A549 (cell line): ENCODE measurements around the gene TCEA3. TPM values are rescaled to one million over a fixed set of nuclear protein-coding genes. Genes with fewer than 3 reads are reported as not detected.

ENCODE experiments used
- ATAC-seq, 2 experiments: fragments of 200-7000 bp in 1 of 2; fragments of >200 bp in 1 of 2; cut with Nextera tagmentation in 1 of 2; cut with Tn5 transposase in 1 of 2; 3 replicates each; pipeline versions ENCODE4 v1.8.0 to v1.9.1; 2018 to 2020; ENCODE audit warnings: mild to moderate bottlenecking in 1 of 2, moderate library complexity in 1 of 2
- CTCF ChIA-PET: fragments of 300-600 bp; sonication (Branson Sonifier 250); formaldehyde crosslinking; extraction: SDS; loops from one replicate; lab custom pipeline; 2021; ENCODE audit warnings: antibody characterized with exemption, inconsistent platforms; lab: Yijun Ruan, JAX
- POLR2A ChIA-PET: fragments of 350-600 bp; formaldehyde crosslinking; extraction: SDS; loops from one replicate; lab custom pipeline; 2021; ENCODE audit warnings: antibody characterized with exemption, inconsistent platforms; lab: Yijun Ruan, JAX
- DNase-seq, 2 experiments: peaks; one replicate each; pipeline versions ENCODE4 v3.0.0 to v3.0.0-alpha.2; 2011 to 2016; ENCODE audit warnings: low read depth in 1 of 2, low spot score in 1 of 2
- FAIRE-seq: peaks from 2 replicates; lab custom pipeline; 2011; peaks lifted over from hg19 to GRCh38; lab: Jason Lieb, UNC
- H3K27ac ChIP-seq, 2 experiments: fragments of >200 bp; sonication (Bioruptor Twin); formaldehyde crosslinking; 3 replicates each; pipeline ENCODE4 v1.5.1; 2016 to 2017
- H3K4me1 ChIP-seq: fragments of >200 bp; sonication (Bioruptor Twin); formaldehyde crosslinking; 3 replicates; pipeline ENCODE4 v1.6.1; 2016
- H3K4me2 ChIP-seq: fragments of >200 bp; sonication (Bioruptor Twin); formaldehyde crosslinking; 3 replicates; pipeline ENCODE4 v1.6.1; 2016
- H3K4me3 ChIP-seq: fragments of >200 bp; sonication (Bioruptor Twin); formaldehyde crosslinking; 3 replicates; pipeline ENCODE4 v1.5.1; 2016
- H3K9me3 ChIP-seq: fragments of >200 bp; sonication (Bioruptor Twin); formaldehyde crosslinking; 3 replicates; pipeline ENCODE4 v1.6.1; 2016
- BHLHE40 ChIP-seq: IDR thresholded peaks from 2 replicates; pipeline ENCODE4 v1.6.1; 2012; ENCODE audit warnings: low read depth, low read length, inconsistent platforms
- CBX2 ChIP-seq: fragments of 200-600 bp; sonication (generic); IDR thresholded peaks from 2 replicates; pipeline ENCODE4 v1.6.1; 2016; ENCODE audit warnings: low read depth, mild to moderate bottlenecking, borderline replicate concordance
- CBX8 ChIP-seq: fragments of 200-600 bp; sonication (generic); IDR thresholded peaks from 2 replicates; pipeline ENCODE4 v1.6.1; 2016
- CHD2 ChIP-seq: fragments of 150-350 bp; IDR thresholded peaks from 2 replicates; pipeline ENCODE4 v1.6.1; 2014; ENCODE audit warnings: low read length; ENCODE audit not compliant: partially characterized antibody
- CHD4 ChIP-seq: fragments of 200-600 bp; sonication (generic); IDR thresholded peaks from 2 replicates; pipeline ENCODE4 v1.6.1; 2016; ENCODE audit warnings: antibody characterized with exemption, mild to moderate bottlenecking, borderline replicate concordance
- FOSL2 ChIP-seq, 2 experiments: fragments of 450-650 bp in 1 of 2; fragments of >200 bp in 1 of 2; sonication (Bioruptor Twin) in 1 of 2; formaldehyde crosslinking; IDR thresholded peaks; 2 replicates each; pipeline versions ENCODE4 v1.5.0 to v1.6.1; 2016 to 2020; ENCODE audit warnings: mild to moderate bottlenecking in 1 of 2, moderate library complexity in 1 of 2
- GATA3 ChIP-seq: IDR thresholded peaks from 2 replicates; pipeline ENCODE4 v1.6.1; 2012; ENCODE audit warnings: borderline replicate concordance
- HDAC2 ChIP-seq: fragments of 200-600 bp; sonication (generic); IDR thresholded peaks from 2 replicates; pipeline ENCODE4 v1.6.1; 2016
- HEYL ChIP-seq: fragments of 250-450 bp; sonication (Bioruptor Pico); IDR thresholded peaks from 2 replicates; pipeline ENCODE4 v1.8.0; 2021; ENCODE audit warnings: mild to moderate bottlenecking, moderate library complexity
- HOXB5 ChIP-seq: fragments of 250-450 bp; sonication (Bioruptor Pico); IDR thresholded peaks from 2 replicates; pipeline ENCODE4 v1.5.0; 2020; ENCODE audit warnings: mild to moderate bottlenecking, moderate library complexity
- JUNB ChIP-seq: fragments of >200 bp; sonication (Bioruptor Twin); formaldehyde crosslinking; IDR thresholded peaks from 2 replicates; pipeline ENCODE4 v1.6.1; 2016
- MAFK ChIP-seq: fragments of 450-650 bp; IDR thresholded peaks from 2 replicates; pipeline ENCODE4 v1.6.1; 2014; ENCODE audit not compliant: partially characterized antibody
- NFE2L2 ChIP-seq: fragments of 150-350 bp; conservative IDR thresholded peaks from 2 replicates; pipeline ENCODE4 v1.6.1; 2014; ENCODE audit warnings: low read length
- NPAS2 ChIP-seq: fragments of 250-450 bp; sonication (Bioruptor Pico); IDR thresholded peaks from 2 replicates; pipeline ENCODE4 v1.8.0; 2022; ENCODE audit warnings: mild to moderate bottlenecking, moderate library complexity, borderline replicate concordance
- PHF8 ChIP-seq: fragments of 200-600 bp; sonication (generic); IDR thresholded peaks from 2 replicates; pipeline ENCODE4 v1.6.1; 2016; ENCODE audit warnings: low read depth, mild to moderate bottlenecking, antibody characterized with exemption, moderate library complexity, borderline replicate concordance
- RARB ChIP-seq: fragments of 250-450 bp; sonication (Bioruptor Pico); IDR thresholded peaks from 2 replicates; pipeline ENCODE4 v1.8.0; 2021; ENCODE audit warnings: mild to moderate bottlenecking, moderate library complexity
- SMC3 ChIP-seq: fragments of >200 bp; sonication (Bioruptor Twin); formaldehyde crosslinking; IDR thresholded peaks from 3 replicates; pipeline ENCODE4 v1.6.1; 2018; ENCODE audit warnings: inconsistent platforms
- SREBF2 ChIP-seq: fragments of 450-650 bp; IDR thresholded peaks from 2 replicates; pipeline ENCODE4 v1.6.1; 2014; ENCODE audit warnings: mild to moderate bottlenecking, moderate library complexity
- WGBS: methylation state at CpG from one replicate; pipeline ENCODE4 v1.1.6; 2017; ENCODE audit errors: missing lambda C conversion rate; 5-methylcytosine and 5-hydroxymethylcytosine counted together
- polyA plus RNA-seq, 4 experiments: library from polyadenylated mRNA; depleted of rRNA in 3 of 4; stranded (reverse); fragments of >200 nt; fragmentation: RNase III in 1 of 4; extraction: RNeasy Plus Mini Kit Qiagen cat#74134 plus additional on column Dnase treatment in 1 of 4; gene quantifications; 2 replicates in 3 of 4; 3 replicates in 1 of 4; pipeline ENCODE4 v1.2.3, GENCODE V29; 2011 to 2017
- TF ChIP-seq, protein P1 (sequence below): fragments of 450-650 bp; IDR thresholded peaks from 2 replicates; pipeline ENCODE4 v1.6.1; 2014; ENCODE audit warnings: antibody characterized with exemption
- TF ChIP-seq, protein P2 (sequence below): fragments of 150-350 bp; IDR thresholded peaks from 2 replicates; pipeline ENCODE4 v1.6.1; 2014; ENCODE audit warnings: low read depth, mild to moderate bottlenecking, low read length
- TF ChIP-seq, protein P3 (sequence below): IDR thresholded peaks from 2 replicates; pipeline ENCODE4 v1.6.1; 2012; ENCODE audit warnings: low read depth, borderline replicate concordance

TCEA3 gene
- polyA plus RNA-seq, 2 of the 4 experiments (the other 2 are of a cell fraction): 0.58 TPM

DNA sequence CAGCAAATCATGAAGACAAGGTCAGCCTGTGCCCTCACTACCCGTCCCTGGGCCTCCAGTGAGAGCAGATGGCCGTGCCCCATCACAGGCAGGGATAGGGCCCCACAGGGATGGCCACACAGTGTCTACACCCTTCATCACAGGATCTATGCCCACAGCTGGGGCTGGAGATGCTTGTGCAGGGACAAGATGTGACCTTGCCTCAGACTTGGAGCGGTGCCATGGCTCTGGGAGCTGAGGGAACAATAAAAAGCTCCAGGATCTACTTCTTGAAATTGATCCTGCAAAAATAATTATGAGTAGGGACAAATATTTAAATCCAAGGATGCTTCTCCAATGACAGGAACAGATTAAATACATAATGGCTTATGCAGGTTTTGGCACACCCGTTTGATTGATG lies 25.4 kb upstream of the TCEA3 start:
- FAIRE-seq (no peak), ATAC-seq (no peak), DNase-seq (no peak)
- TF ChIP-seq, protein P1, sequence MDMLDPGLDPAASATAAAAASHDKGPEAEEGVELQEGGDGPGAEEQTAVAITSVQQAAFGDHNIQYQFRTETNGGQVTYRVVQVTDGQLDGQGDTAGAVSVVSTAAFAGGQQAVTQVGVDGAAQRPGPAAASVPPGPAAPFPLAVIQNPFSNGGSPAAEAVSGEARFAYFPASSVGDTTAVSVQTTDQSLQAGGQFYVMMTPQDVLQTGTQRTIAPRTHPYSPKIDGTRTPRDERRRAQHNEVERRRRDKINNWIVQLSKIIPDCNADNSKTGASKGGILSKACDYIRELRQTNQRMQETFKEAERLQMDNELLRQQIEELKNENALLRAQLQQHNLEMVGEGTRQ: no peak
- TF ChIP-seq RARB (CRISPR knock-in tag) (no peak), CHD2 (no peak), CHD4 (no peak), SMC3 (no peak), CBX2 (no peak), HOXB5 (CRISPR knock-in tag) (no peak), CBX8 (no peak), PHF8 (no peak), FOSL2 (IDR thresholded peaks at IDR 0.05) (no peak), FOSL2 (CRISPR knock-in tag; IDR thresholded peaks at IDR 0.05) (no peak), BHLHE40 (no peak)
- TF ChIP-seq, protein P2, sequence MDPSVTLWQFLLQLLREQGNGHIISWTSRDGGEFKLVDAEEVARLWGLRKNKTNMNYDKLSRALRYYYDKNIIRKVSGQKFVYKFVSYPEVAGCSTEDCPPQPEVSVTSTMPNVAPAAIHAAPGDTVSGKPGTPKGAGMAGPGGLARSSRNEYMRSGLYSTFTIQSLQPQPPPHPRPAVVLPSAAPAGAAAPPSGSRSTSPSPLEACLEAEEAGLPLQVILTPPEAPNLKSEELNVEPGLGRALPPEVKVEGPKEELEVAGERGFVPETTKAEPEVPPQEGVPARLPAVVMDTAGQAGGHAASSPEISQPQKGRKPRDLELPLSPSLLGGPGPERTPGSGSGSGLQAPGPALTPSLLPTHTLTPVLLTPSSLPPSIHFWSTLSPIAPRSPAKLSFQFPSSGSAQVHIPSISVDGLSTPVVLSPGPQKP: no peak
- TF ChIP-seq, protein P3, sequence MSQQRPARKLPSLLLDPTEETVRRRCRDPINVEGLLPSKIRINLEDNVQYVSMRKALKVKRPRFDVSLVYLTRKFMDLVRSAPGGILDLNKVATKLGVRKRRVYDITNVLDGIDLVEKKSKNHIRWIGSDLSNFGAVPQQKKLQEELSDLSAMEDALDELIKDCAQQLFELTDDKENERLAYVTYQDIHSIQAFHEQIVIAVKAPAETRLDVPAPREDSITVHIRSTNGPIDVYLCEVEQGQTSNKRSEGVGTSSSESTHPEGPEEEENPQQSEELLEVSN: no peak
- no peak overlapping the region for H3K27ac ChIP-seq
- ChIA-PET POLR2A (no interaction called here), CTCF (interaction anchor here (1.3 kb wide), 1 partner anchor 9 kb away, joined by 5 read pairs; no protein-coding TSS in a partner anchor)
- no peaks in the 10 kb centered on the region for H3K4me1 ChIP-seq
- H3K4me2 ChIP-seq: no peak overlapping the region
- no peaks in the 10 kb centered on the region for H3K9me3 ChIP-seq
- H3K4me3 ChIP-seq: no peak overlapping the region
- 90% methylated on average over 3 of the region's 4 CpGs for WGBS

DNA sequence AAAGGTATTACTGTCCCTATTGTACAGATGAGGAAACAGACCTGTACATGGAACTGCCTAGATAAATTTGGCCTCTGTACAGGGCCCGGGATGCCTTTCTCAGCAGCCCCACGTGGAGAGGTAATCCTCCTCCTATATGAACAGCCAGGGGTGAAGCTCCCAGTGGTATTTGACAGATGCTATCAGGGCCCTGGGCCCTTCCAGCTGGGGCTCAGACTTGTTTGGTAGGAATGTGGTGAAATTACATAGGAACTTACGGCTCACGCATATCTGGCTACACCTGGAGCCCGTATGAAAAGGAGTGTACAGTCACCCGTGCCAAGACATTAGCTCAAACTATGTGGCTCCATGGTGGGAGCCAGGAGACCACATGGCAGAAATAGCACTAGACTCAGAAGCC lies 24.8 kb upstream of the TCEA3 start:
- H3K27ac ChIP-seq: no peak overlapping the region
- CTCF ChIA-PET: interaction anchor here (1.3 to 1.4 kb wide), 2 partner anchors 9 to 46 kb away, joined by 5 to 6 read pairs; no protein-coding TSS in a partner anchor
- no peaks in the 10 kb centered on the region for H3K9me3 ChIP-seq
- ATAC-seq (no peak), FAIRE-seq (no peak), DNase-seq (no peak)
- TF ChIP-seq NPAS2 (CRISPR knock-in tag): no peak
- no peak overlapping the region for H3K4me3 ChIP-seq
- POLR2A ChIA-PET: no interaction called here
- WGBS: 94% methylated on average over 4 of the region's 6 CpGs
- H3K4me1 ChIP-seq: no peaks in the 10 kb centered on the region
- no peak overlapping the region for H3K4me2 ChIP-seq

DNA sequence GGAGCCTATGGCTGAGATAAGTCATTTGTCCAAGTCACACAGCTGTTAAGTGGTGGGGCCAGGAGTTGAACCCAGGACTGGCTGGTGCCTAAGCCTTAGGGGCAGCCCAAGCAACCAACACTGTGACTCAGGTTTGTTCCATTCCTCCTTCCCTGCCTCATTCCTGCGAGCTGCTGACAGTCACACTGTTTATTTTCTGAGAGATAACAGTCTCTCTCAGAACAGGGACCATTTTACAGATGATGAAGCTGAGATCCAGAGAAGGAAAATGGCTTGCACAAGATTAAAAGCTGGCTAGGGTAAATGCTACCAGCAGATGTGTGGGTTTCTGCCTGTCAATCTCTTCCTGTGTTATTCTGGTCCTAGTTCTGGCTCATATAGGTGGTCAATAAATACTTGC lies 24.3 kb upstream of the TCEA3 start:
- no peak overlapping the region for H3K4me3 ChIP-seq
- DNase-seq: no peak
- H3K27ac ChIP-seq: no peak overlapping the region
- TF ChIP-seq SMC3 (no peak), SREBF2 (no peak), HDAC2 (no peak), HEYL (no peak), GATA3 (no peak), NFE2L2 (no peak), JUNB (no peak), MAFK (no peak), PHF8 (no peak), BHLHE40 (no peak)
- TF ChIP-seq, protein P2: no peak
- TF ChIP-seq, protein P3: no peak
- TF ChIP-seq, protein P1: no peak
- no peak for FAIRE-seq
- H3K4me1 ChIP-seq: no peaks in the 10 kb centered on the region
- H3K9me3 ChIP-seq: no peaks in the 10 kb centered on the region
- H3K4me2 ChIP-seq: no peak overlapping the region
- ATAC-seq: no peak
- CTCF ChIA-PET: interaction anchor here (1.3 to 1.6 kb wide), 3 partner anchors 10 to 48 kb away, joined by 5 to 6 read pairs (median 5); no protein-coding TSS in a partner anchor
- POLR2A ChIA-PET: interaction anchor here (0.6 kb wide), 1 partner anchor 105 kb away, joined by 3 read pairs; the partner anchor contains the start of gene HNRNPR
- WGBS: 58% methylated on average over 1 of the region's 1 CpG
